ENCODE measurements around the gene SLC12A3.
"Not testable (repeated sequence)": the region's sequence is repeated elsewhere in the genome, so short reads cannot be mapped to it uniquely, and the experiment has no call there.

The SLC12A3 gene

DNA sequence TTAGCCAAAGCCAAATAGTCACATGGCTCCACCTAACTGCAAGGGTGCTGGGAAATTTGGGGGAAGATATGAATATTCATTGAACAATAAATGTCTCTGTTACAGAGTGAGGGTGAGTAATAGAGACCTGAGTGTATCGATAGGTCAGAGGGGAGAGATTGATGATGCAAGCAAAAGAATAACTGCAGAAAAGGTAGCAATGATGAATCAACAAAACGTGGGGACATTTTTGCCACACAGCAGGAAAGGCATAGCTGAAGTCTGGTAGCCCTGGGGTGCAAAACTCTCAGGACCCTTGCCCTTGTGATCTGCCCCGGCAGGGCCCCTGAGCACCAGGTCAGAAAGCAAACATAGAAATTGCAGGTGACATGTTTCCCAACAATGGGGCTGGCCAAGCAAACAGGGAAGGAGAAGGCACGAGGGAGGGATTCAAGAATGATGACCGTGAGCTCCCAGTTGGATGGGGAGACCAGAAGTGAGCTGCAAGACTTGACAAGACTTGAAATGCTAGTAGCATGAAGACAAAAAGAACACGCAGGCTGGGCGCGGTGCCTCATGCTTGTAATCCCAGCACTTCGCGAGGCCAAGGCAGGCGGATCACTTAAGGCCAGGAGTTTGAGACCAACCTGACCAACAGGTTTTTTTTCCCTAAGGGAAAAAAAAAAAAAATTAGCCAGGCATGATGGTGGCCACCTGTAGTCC lies 54.2 kb downstream of the SLC12A3 start:
- no peak for DNase-seq (ENCODE audit: low read depth, low spot score)

DNA sequence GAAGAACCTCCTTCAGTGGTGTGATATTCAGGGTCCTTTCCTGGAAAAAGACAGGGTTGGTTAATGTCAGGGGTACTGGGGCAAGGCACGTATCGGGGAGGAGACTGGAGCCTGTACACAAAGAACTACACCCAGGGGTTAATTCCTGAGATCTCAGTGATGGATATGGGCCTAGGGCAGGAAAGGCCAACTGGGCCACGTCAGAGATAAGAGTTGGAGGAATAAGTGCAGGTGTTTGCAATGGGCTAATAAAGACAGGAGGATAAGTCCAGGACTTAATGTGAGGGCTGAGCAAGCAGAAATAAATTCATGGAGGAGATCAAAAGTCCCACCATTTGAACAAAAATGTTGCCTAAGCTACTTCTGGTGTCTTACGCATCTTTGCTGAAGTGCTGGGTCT lies 56.6 kb downstream of the SLC12A3 start:
- no peak for DNase-seq (ENCODE audit: low read depth, low spot score)

DNA sequence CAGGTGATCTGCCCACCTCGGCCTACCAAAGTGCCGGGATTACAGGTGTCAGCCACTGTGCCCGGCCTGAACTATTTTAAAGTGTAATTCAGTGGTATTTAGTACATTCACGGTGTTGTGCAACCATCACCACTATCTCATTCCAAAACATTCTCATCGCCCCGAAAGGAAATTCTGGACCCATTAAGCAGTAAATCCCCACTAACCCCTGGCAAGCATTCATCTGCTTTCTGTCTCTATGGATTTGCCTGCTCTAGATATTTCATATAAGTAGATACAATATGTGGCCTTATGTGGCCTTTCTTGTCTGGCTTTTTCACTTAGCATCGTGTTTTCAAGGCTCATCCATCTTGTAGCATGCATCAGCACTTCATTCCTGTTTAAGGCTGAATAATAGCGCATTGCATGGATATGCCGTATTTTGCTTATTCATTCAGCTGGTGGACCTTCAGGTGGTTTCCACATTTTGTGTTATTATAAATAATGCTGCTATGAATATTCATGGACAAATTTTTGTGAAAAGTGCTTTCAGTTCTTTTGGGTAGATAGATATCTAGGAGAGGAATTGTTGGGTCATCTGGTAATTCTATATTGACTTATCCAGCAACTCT lies 58.6 kb downstream of the SLC12A3 start:
- DNase-seq (ENCODE audit: low read depth, low spot score), result no peak

GRCh38 chr16:56927471-56927870 lies 62.5 kb downstream of the SLC12A3 start:
- no peak for DNase-seq (ENCODE audit: low read depth, low spot score)

- DNase-seq (ENCODE audit: low read depth, low spot score), result no peak
These were observed 64.6 kb downstream of the SLC12A3 start for GRCh38 chr16:56929639-56930038.

DNA sequence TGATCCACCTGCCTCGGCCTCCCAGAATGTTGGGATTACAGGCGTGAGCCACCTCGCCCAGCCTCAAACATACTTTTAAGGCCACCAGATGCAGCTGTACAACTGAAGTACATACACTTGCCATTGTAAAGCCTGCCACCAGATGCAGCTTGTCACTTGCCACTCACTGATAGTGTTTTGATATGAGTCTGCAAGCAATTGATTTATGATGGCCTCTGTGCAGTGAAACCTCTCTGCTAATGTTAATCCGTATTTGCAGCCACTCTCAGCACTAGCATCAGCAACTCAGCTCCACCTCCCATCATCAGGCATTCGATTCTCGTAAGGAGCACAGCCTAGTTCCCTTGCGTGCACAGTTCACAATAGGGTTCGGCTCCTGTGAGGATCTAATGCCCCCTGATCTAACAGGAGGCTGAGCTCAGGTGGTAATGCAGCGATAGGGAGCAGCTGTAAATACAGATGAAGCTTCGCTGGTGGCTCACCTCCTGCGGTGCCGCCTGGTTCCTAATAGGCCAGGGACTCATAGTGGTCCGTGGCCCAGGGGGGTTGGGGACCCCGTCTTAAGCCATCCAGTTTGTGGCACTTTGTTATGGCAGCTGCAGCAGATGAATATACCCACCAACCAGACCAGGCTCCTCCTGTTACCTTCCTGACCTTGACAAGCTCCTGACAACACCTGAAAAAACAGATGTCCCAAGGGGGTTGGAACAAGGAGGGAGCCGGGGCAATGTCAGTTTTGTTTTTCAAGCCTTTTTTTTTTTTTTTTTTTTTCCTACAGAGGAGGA lies 65.7 kb downstream of the SLC12A3 start:
- no peak for DNase-seq (ENCODE audit: low read depth, low spot score)

DNA sequence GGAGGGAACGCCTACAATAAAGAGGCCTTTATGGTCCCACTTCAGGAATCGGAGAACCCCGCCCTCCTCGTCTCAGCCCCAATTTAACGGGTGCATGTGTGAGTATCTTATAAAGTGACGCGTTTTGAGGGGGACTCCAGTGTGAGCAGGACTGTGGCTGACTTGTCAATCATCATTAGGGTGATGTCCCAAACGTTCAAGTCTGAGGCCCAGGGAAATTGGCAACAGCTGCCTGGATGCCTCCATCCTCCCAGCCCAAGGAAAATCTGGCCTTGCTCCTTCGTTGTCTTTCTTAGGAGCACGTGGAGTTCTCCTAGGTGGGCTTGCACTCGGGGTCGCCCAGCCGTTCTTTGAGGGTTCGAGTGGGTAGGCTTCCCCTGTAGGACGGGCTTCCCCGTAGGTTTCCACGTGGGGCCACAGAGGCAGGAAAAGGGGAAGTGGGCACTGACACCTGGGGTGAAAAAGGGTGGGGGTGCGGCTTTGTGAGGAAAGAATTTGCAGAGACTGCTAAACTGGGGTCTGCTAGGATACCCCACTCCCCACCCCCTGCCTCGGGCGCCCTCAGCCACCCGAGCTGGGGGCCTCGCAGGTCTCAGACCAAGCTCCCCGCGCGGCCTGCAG lies 66.4 kb downstream of the SLC12A3 start:
- DNase-seq (ENCODE audit: low read depth, low spot score), result no peak

DNA sequence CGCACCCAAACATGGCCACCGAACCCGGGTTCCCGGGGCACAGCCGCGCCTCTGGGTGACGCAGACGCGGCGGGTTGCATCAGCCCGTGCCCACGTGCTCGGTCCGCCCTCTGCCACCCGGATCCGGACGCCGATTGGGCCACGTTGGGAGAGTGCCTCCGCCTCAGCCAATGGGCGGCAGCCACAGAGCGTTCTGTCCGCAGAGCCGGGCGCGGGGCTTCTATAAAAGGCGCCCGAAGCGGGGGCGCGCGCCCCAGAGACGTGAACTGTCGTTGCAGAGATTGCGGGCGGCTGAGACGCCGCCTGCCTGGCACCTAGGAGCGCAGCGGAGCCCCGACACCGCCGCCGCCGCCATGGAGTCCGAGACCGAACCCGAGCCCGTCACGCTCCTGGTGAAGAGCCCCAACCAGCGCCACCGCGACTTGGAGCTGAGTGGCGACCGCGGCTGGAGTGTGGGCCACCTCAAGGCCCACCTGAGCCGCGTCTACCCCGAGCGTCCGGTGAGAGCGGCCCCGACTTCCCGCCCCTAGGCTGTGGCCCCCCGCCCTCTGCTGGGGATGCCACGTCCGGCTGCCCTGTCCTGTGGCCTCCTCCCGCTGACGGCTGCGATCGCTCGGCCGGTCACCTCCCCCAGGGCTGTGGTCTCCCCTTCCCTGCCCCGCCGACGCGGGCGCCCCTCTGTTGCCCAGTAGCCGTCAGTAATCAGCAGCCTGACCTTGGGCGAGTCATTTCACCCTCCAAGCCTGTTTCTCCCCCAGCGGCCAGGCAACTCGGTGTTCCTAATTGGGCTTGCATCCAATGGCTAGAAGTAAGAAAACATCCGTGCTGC lies 67.1 kb downstream of the SLC12A3 start, which contains the start of gene HERPUD1:
TSS of gene HERPUD1 (plus strand) at position 251 of the 829 bp plus-strand sequence. CDS start at position 354, 103 bp downstream.
- no peak for DNase-seq (ENCODE audit: low read depth, low spot score)

DNA sequence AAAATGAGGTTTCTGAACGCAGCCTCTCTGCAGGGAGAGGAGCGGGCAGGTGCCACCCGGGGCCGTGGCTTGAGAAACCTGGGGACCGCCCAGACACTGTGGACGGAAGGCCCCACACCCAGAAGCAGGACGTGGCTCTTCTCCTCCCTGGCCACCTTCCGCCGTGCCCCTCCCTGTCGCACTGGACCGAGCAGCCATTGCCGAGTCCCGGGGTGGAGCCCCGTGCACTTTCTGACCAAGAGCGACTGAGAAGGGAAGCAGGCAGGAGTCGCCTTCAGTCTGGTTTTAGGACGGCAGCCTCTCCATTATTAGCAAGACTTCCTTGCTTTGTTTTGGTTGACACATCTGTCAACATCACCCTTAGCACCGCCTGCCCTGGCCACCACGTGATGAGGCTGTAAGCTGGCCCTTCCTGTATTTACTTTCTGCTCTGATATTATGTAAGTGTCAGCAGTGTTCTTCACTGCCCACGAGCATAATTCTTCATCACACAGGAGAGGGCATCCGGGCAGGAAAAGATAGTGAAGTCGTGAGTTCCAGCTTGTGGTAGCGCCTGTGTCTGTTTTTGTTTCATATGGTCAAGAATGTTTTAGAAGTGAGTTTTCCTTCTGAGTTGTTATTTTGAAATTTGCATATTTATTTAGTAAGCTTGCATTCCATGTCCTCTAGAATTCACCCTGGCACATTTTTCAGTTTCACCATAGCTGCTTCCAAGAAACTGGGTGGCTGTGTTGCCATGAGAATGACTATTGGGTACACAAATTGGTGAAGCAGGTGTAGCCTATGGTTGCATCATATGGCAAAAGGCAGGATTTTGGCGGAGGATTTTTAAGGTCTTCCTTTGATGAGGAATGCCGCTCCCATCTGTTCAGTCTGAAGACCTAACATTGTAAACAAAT lies 68.0 kb downstream of the SLC12A3 start:
- no peak for DNase-seq (ENCODE audit: low read depth, low spot score)

DNA sequence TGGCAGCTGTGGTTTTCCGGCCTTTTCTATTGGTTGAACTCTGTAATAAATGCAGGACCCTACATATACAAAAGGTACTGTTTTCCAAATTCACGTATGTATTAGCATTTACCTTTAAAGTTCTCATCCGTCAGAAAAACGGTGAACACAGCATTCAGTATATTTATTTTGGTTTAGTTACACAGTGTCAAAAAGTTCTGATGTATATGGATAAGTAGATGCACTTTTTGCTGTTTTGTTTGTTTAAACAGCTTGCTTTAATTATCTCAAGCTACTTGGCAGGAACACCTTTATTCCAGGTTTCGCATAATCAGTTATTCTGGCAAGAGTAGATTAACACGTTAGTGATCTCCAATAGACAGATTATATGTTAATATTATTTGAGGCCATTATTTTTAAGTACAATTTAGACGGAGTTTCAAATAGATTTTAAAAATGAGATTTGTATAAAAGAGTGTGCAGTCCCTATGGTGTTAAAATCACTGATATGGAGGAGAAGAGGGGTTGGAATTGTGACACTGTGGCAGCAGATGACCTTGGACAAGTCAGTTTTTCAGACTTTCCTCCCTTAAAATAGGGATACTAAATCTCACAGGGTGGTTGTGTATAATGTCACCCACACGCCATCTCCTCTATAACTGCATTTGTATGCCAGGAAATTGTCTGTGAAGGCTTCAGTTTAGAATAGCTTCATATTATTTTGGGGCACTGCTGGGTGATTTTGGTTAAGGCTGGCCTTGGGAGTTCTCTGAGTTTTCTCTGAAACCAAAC lies 69.0 kb downstream of the SLC12A3 start:
- no peak for DNase-seq (ENCODE audit: low read depth, low spot score)

- not testable (repeated sequence) for DNase-seq (ENCODE audit: low read depth, low spot score)
These were observed 69.7 kb downstream of the SLC12A3 start for GRCh38 chr16:56934599-56935145.

DNA sequence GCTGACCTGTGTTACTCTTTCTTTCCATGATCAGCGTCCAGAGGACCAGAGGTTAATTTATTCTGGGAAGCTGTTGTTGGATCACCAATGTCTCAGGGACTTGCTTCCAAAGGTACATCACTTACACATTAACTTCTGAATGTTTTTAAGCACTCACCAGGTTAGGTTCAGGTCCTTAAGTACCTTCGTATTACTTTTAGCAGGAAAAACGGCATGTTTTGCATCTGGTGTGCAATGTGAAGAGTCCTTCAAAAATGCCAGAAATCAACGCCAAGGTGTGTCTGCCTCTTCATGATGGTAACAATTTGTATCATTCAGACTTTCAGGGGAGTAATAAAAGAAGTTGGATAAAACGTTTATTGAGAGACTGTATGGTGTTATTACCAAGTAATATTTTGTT lies 70.2 kb downstream of the SLC12A3 start:
- no peak for DNase-seq (ENCODE audit: low read depth, low spot score)

DNA sequence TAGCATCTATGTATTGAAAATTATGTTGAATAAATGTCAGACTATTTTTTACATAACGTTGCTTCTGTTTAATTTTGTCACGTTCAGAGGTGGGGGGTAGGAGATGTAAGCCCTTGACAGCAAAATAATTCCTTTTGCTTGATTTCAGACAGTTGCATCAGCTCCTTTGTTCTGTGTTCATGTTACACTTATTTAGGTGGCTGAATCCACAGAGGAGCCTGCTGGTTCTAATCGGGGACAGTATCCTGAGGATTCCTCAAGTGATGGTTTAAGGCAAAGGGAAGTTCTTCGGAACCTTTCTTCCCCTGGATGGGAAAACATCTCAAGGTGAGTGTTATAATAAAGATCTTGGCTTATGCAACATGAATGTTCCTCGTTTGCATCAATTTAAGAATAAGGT lies 71.5 kb downstream of the SLC12A3 start:
- DNase-seq (ENCODE audit: low read depth, low spot score), result no peak

GRCh38 chr16:56936950-56937349 lies 71.9 kb downstream of the SLC12A3 start:
- no peak for DNase-seq (ENCODE audit: low read depth, low spot score)

- no peak for DNase-seq (ENCODE audit: low read depth, low spot score)
These were observed 73.9 kb downstream of the SLC12A3 start for GRCh38 chr16:56938664-56939513.

DNA sequence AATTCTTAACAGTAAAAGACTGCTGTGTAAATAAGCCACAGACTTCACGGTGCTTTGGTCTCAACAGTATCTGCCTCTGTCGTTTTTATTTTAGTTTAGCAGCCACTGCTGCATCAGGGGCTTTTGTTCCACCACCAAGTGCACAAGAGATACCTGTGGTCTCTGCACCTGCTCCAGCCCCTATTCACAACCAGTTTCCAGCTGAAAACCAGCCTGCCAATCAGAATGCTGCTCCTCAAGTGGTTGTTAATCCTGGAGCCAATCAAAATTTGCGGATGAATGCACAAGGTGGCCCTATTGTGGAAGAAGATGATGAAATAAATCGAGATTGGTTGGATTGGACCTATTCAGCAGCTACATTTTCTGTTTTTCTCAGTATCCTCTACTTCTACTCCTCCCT lies 74.8 kb downstream of the SLC12A3 start:
- no peak for DNase-seq (ENCODE audit: low read depth, low spot score)

DNA sequence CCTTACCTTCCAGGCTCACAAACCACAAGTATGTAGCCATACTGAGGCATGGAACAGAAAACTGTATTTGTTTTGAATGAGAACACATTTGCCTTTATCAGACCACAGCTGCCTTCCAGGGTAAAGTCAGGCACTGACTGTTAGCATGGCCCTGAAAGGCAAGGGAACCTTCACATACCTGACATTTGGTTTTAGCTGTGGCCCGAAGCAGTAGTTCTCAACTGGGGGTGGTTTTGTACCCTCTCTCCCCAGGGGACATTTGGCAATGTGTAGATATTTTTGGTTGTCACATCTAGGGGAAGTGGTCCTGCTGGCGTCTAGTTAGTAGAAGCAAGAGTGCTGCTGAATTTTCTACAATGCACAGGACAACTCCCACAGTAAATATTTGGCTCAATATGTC lies 76.1 kb downstream of the SLC12A3 start:
- no peak for DNase-seq (ENCODE audit: low read depth, low spot score)

DNA sequence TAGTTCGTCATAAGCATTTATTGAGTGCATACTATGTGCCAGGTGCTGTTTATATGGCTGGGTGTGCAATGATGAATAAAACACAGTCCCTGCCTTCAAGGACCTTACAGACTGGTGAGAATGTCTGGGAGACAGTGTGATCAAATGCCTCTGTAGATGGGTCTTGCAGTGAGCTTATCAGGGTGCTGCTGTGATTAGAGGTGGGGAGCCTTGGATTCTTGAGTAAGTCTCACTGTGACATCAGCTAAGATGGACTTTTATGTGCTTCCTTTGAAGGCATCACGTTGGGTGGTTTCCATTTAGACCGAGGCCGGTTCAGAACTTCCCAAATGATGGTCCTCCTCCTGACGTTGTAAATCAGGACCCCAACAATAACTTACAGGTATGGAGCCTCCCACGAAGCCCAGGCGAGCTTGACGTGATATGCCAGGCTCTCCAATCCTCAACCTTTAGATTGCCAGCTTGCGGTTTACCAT lies 76.9 kb downstream of the SLC12A3 start:
- DNase-seq (ENCODE audit: low read depth, low spot score), result no peak

All from iPS DF 19.7 (cell line).